MM.1S (cell line): Measurements from ENCODE around the gene MRPS2.

Source experiments
- DNase-seq: peaks from one replicate; pipeline ENCODE4 v3.0.0-alpha.2; 2015
- H2AFZ ChIP-seq: fragments of 300-600 bp; sonication (generic); 2 replicates; pipeline ENCODE4 v1.6.0; 2016; ENCODE audit warnings: antibody characterized with exemption, low read length
- H3F3A ChIP-seq: fragments of 300-600 bp; sonication (generic); 2 replicates; pipeline ENCODE4 v1.6.1; 2016; ENCODE audit warnings: mild to moderate bottlenecking, antibody characterized with exemption, low read length, moderate library complexity, mixed read lengths; ENCODE audit not compliant: insufficient read depth
- H3K27ac ChIP-seq: fragments of 300-600 bp; sonication (generic); 2 replicates; pipeline ENCODE4 v1.5.1; 2016; ENCODE audit warnings: mild to moderate bottlenecking, low read length
- H3K27me3 ChIP-seq: fragments of 300-600 bp; sonication (generic); replicated peaks from 2 replicates; pipeline ENCODE4 v1.6.0; 2016; ENCODE audit warnings: low read length; ENCODE audit not compliant: insufficient read depth
- H3K36me3 ChIP-seq: fragments of 300-600 bp; sonication (generic); replicated peaks from 2 replicates; pipeline ENCODE4 v1.6.1; 2016; ENCODE audit warnings: mild to moderate bottlenecking, low read length, mixed read lengths; ENCODE audit not compliant: insufficient read depth
- H3K4me1 ChIP-seq: fragments of 300-600 bp; sonication (generic); 2 replicates; pipeline ENCODE4 v1.6.1; 2016; ENCODE audit warnings: low read length, mixed read lengths
- H3K4me2 ChIP-seq: fragments of 300-600 bp; sonication (generic); 2 replicates; pipeline ENCODE4 v1.6.0; 2016; ENCODE audit warnings: low read depth, low read length
- H3K4me3 ChIP-seq: fragments of 300-600 bp; sonication (generic); 2 replicates; pipeline ENCODE4 v1.5.1; 2016; ENCODE audit warnings: low read length, mixed read lengths
- H3K79me2 ChIP-seq: fragments of 300-600 bp; sonication (generic); 2 replicates; pipeline ENCODE4 v1.6.1; 2016; ENCODE audit warnings: mixed run types, low read length, mixed read lengths
- H3K9ac ChIP-seq: fragments of 300-600 bp; sonication (generic); 2 replicates; pipeline ENCODE4 v1.6.1; 2016; ENCODE audit warnings: low read length, mixed read lengths
- H3K9me2 ChIP-seq: fragments of 300-600 bp; sonication (generic); replicated peaks from 2 replicates; pipeline ENCODE4 v1.6.1; 2016; ENCODE audit warnings: mild to moderate bottlenecking, low read length, mixed read lengths; ENCODE audit not compliant: insufficient read depth
- H3K9me3 ChIP-seq: fragments of 300-600 bp; sonication (generic); replicated peaks from 2 replicates; pipeline ENCODE4 v1.6.1; 2016; ENCODE audit warnings: mild to moderate bottlenecking, low read length, mixed read lengths; ENCODE audit not compliant: insufficient read depth
- H4K20me1 ChIP-seq: fragments of 300-600 bp; sonication (generic); 2 replicates; pipeline ENCODE4 v1.6.1; 2016; ENCODE audit warnings: mild to moderate bottlenecking, low read length, moderate library complexity, mixed read lengths; ENCODE audit not compliant: insufficient read depth
- CTCF ChIP-seq: fragments of 300-600 bp; sonication (generic); IDR thresholded peaks from 2 replicates; pipeline ENCODE4 v1.5.1; 2016; ENCODE audit warnings: antibody characterized with exemption, low read length, mixed read lengths
- EZH2 ChIP-seq: fragments of 300-600 bp; sonication (generic); optimal IDR thresholded peaks from 2 replicates; pipeline ENCODE3; 2017; ENCODE audit warnings: low read depth, mild to moderate bottlenecking, antibody characterized with exemption, low read length, mixed read lengths
- EZH2phosphoT487 ChIP-seq: fragments of 300-600 bp; sonication (generic); IDR thresholded peaks from 2 replicates; pipeline ENCODE4 v1.6.1; 2018; ENCODE audit warnings: antibody characterized with exemption, low read length

MRPS2 gene

GRCh38 chr9:135502168-135502872, 1.8 kb downstream of the MRPS2 start:
- TF ChIP-seq CTCF (no peak), EZH2phosphoT487 (no peak), EZH2 (no peak)
- no peak for DNase-seq
- Histone ChIP-seq H3K27me3 (peaks cover 22% of the 10 kb centered on the region), H4K20me1 (no peaks in the 10 kb centered on the region; the same call in 1 of the 2 replicates), H3K4me1 (peaks cover 10% of the 10 kb centered on the region), H3K9ac (0 out of 2 replicates have a peak overlapping the region, but pooled peaks have one; percentile 89), H3K9me3 (no peaks in the 10 kb centered on the region), H2AFZ (no peak overlapping the region), H3K79me2 (peaks cover 33% of the 10 kb centered on the region), H3K36me3 (peaks cover 3% of the 10 kb centered on the region; the same call in 1 of the 2 replicates), H3K27ac (no peak overlapping the region), H3F3A (no peaks in the 10 kb centered on the region), H3K4me2 (peak overlapping the region; percentile 97), H3K9me2 (no peaks in the 10 kb centered on the region), H3K4me3 (peak overlapping the region; percentile 90; the same call in 1 of the 2 replicates)

- Histone ChIP-seq H4K20me1 (no peaks in the 10 kb centered on the region; the same call in 1 of the 2 replicates), H3K36me3 (peaks cover 3% of the 10 kb centered on the region; the same call in 1 of the 2 replicates), H3K9me3 (no peaks in the 10 kb centered on the region), H3K79me2 (peaks cover 33% of the 10 kb centered on the region), H3K4me1 (peaks cover 10% of the 10 kb centered on the region), H3K27me3 (peaks cover 17% of the 10 kb centered on the region), H3K9ac (no peak overlapping the region), H3K27ac (no peak overlapping the region), H3F3A (no peaks in the 10 kb centered on the region), H2AFZ (no peak overlapping the region), H3K4me2 (no peak overlapping the region), H3K4me3 (no peak overlapping the region), H3K9me2 (no peaks in the 10 kb centered on the region)
- no peak for DNase-seq
- TF ChIP-seq CTCF (no peak), EZH2phosphoT487 (no peak), EZH2 (no peak)
These were observed 2.4 kb downstream of the MRPS2 start for GRCh38 chr9:135502873-135503321.

- no peak overlapping the region for H3K4me2 ChIP-seq
- no peak overlapping the region for H3K9ac ChIP-seq
- H3K4me1 ChIP-seq: peaks cover 10% of the 10 kb centered on the region
- peaks cover 10% of the 10 kb centered on the region for H3K27me3 ChIP-seq
- H3K79me2 ChIP-seq: peaks cover 33% of the 10 kb centered on the region
- TF ChIP-seq EZH2phosphoT487 (no peak), EZH2 (no peak)
- no peaks in the 10 kb centered on the region for H3K9me2 ChIP-seq
- no peaks in the 10 kb centered on the region for H3F3A ChIP-seq
- DNase-seq: no peak
- no peaks in the 10 kb centered on the region for H3K9me3 ChIP-seq
- H3K4me3 ChIP-seq: no peak overlapping the region
- H3K36me3 ChIP-seq: peaks cover 3% of the 10 kb centered on the region; the same call in 1 of the 2 replicates
- H2AFZ ChIP-seq: no peak overlapping the region
- no peaks in the 10 kb centered on the region; the same call in 1 of the 2 replicates for H4K20me1 ChIP-seq
- H3K27ac ChIP-seq: no peak overlapping the region
These were observed 3.1 kb downstream of the MRPS2 start for GRCh38 chr9:135503371-135504261.
